HG02588 (cell line): ENCODE data around the gene RPL31.
"Not testable (repeated sequence)": the region's sequence is repeated elsewhere in the genome, so short reads cannot be mapped to it uniquely, and the experiment has no call there.

Experiments used
- ATAC-seq: cut with Tn5 transposase; IDR thresholded peaks from one replicate; pipeline ENCODE4 v1.9.1; 2021; ENCODE audit warnings: mild to moderate bottlenecking, moderate library complexity; ENCODE audit not compliant: unreplicated experiment

Gene RPL31

GRCh38 chr2:101023327-101024107, 21.4 kb downstream of the RPL31 start:
- no peak for ATAC-seq

- ATAC-seq, result no peak
Measured at GRCh38 chr2:101025561-101025960, 23.5 kb downstream of the RPL31 start.

- ATAC-seq, result no peak
Measured at GRCh38 chr2:101026253-101026701, 24.2 kb downstream of the RPL31 start.

- no peak for ATAC-seq
Measured at GRCh38 chr2:101026923-101027469, 24.9 kb downstream of the RPL31 start.

- ATAC-seq, result no peak
Measured at GRCh38 chr2:101027852-101028251, 25.8 kb downstream of the RPL31 start.

GRCh38 chr2:101030866-101031554, 28.9 kb downstream of the RPL31 start:
- ATAC-seq, result no peak

GRCh38 chr2:101032084-101032776, 30.1 kb downstream of the RPL31 start:
- no peak for ATAC-seq

GRCh38 chr2:101036562-101036961, 34.5 kb downstream of the RPL31 start:
- ATAC-seq, result no peak

- no peak for ATAC-seq
Measured at GRCh38 chr2:101037161-101037755, 35.2 kb downstream of the RPL31 start.

GRCh38 chr2:101038455-101039255, 36.6 kb downstream of the RPL31 start:
- ATAC-seq, result no peak

- no peak for ATAC-seq
Measured at GRCh38 chr2:101040072-101040471, 38.0 kb downstream of the RPL31 start.

GRCh38 chr2:101040761-101041160, 38.7 kb downstream of the RPL31 start:
- ATAC-seq, result no peak

- no peak for ATAC-seq
Measured at GRCh38 chr2:101041413-101041812, 39.3 kb downstream of the RPL31 start.

- no peak for ATAC-seq
Measured at GRCh38 chr2:101045330-101045729, 43.2 kb downstream of the RPL31 start.

GRCh38 chr2:101047075-101047766, 45.1 kb downstream of the RPL31 start:
- ATAC-seq, result no peak

GRCh38 chr2:101047774-101048173, 45.7 kb downstream of the RPL31 start:
- no peak for ATAC-seq

- no peak for ATAC-seq
Measured at GRCh38 chr2:101048756-101049155, 46.7 kb downstream of the RPL31 start.

- ATAC-seq, result not testable (repeated sequence)
Measured at GRCh38 chr2:101050886-101051285, 48.8 kb downstream of the RPL31 start.

GRCh38 chr2:101052147-101052546, 50.1 kb downstream of the RPL31 start:
- ATAC-seq, result no peak

- ATAC-seq, result no peak
Measured at GRCh38 chr2:101053117-101053516, 51.0 kb downstream of the RPL31 start.
